GM19025 (cell line): ENCODE measurements around the gene SLC25A39.

Experiments
- ATAC-seq: cut with Tn5 transposase; IDR thresholded peaks from one replicate; pipeline ENCODE4 v1.9.1; 2021; ENCODE audit warnings: mild to moderate bottlenecking, low read depth, moderate library complexity; ENCODE audit not compliant: unreplicated experiment

The SLC25A39 gene

DNA sequence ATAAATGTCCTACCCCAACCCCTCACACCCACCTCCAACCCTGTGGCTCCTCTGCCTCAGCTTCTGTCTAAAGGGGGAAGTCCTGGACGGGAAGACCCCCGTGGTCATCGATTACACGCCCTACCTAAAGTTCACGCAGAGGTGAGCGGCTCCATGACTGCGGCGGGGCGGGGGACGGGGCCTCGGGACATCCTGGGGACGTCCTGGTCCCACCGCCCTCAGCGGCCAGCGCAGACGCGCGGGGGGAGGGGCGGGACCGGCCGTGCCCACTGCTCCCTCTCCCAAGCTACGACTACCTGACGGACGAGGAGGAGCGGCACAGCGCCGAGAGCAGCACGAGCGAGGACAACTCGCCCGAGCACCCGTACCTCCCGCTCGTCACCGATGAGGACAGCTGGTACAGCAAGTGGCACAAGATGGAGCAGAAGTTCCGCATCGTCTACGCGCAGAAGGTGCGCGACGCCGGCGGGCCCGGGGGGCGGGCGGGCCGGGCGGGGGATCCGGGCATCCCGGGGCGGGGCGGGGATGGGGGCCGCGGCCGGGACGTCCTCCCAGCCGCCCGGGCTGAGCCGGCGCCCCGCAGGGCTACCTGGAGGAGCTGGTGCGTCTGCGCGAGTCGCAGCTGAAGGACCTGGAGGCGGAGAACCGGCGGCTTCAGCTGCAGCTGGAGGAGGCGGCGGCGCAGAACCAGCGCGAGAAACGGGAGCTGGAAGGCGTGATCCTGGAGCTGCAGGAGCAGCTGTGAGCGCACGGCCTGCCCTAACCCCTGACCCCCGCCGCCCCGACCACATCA is 9.6 kb downstream of the SLC25A39 start:
- ATAC-seq, result no peak

GRCh38 chr17:44314524-44314868 is 10.1 kb downstream of the SLC25A39 start:
- ATAC-seq, result no peak

- no peak for ATAC-seq
Observed at GRCh38 chr17:44314031-44314430, 10.6 kb downstream of the SLC25A39 start.

GRCh38 chr17:44312396-44313104 is 12.1 kb downstream of the SLC25A39 start:
- ATAC-seq, result no peak

DNA sequence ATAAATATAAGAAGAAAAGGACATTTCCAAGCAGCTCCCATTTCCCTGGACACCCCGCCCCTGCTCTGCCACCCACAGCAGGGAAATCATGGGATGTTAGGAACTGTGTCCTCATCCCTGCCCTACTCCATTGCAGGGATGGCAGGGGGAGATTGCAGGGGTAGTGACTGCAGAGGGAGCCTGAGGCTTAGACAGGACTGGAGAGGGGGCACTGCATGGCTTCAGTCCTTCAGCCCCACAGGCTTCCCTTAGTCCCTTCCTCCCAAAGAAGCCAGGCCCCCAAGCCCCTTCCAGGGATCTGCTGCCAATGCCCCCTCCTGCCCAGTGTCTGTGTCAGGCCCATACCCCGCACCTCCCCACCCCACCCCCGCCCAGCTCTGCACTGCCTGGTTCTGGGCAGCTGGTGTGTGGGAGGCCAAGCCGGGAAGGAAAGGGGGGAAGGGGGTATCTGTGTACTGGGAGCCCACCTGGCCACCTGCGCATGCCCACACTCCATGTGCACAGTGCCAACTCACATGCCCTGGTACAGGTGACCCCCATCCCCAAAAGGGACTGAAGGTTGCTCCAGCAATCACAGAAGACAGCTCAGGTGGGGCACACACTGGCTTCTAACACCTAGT is 13.0 kb downstream of the SLC25A39 start:
- no peak for ATAC-seq

GRCh38 chr17:44310609-44311376 is 13.8 kb downstream of the SLC25A39 start:
- ATAC-seq, result no peak

GRCh38 chr17:44310188-44310587 is 14.4 kb downstream of the SLC25A39 start:
- no peak for ATAC-seq

- ATAC-seq, result no peak
Observed at GRCh38 chr17:44309472-44309871, 15.2 kb downstream of the SLC25A39 start.

GRCh38 chr17:44308865-44309264 is 15.8 kb downstream of the SLC25A39 start:
- no peak for ATAC-seq

DNA sequence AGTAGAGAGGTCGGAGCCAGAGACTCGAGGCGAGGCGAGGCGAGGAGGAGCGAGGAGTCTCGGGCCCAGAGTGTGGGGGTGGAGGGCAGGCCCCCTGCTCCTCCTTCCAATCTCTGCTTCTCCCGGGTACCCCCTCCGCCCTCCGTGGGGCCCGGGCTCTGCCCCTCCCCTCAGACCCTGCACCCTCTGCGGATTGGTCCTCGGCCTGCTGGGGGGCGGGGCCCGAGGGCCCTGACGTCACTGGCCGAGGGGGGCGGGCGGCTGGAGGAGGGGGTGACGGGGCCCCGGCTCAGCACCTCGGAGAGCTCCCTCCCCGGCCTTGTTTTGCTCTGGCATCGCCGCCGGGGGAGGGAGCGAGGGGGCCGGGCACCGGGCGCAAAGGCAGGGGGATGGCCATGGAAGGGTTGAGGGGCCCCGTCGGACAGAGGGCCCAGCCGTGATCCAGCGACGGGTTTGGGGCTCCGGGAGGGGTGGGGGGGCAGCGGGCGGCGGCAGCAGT is 16.3 kb downstream of the SLC25A39 start, which contains the start of gene RUNDC3A:
Gene RUNDC3A, plus strand, starts transcription at position 282 of the 499 bp plus-strand sequence. CDS start 232 bp downstream, outside the sequence.
- no peak for ATAC-seq

DNA sequence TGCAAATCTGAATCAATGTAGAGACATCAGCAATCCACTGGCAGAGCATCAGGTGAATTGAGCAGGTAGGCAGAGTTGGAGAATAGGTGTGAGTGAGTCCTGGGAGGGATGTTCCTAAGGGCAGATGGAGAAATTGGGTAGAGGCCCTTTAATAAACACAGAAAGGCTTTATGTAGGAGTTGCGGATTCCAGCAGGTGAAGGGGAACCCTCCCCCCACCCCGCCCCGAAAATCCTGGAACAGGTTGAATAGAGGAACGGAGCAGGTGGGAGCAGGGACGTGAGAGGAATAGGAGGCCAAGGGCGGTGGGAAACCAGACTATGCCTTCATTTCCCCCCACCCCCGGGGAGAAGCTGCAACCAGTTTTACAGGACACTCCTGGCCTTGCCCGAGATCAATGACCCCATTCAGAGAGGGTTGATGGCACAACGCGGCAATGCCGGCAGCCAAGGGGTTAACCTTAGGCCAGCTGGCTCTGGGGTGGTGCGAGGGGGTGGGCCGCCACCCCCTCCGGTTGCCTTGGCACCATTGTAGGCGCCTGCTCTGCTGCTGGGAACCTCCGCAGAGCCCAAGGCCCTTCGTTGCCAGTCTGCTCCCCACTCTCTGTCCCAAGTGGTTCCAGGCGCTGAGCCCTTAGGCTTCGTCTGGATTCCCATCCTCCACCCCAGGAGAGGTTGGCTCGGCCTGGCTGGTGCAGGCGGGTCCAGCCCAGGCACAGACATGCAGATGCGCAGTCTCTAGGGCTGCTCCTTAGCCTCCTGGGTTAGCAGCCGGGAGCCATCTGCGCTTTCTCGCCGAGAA is 17.0 kb downstream of the SLC25A39 start:
- ATAC-seq, result no peak

DNA sequence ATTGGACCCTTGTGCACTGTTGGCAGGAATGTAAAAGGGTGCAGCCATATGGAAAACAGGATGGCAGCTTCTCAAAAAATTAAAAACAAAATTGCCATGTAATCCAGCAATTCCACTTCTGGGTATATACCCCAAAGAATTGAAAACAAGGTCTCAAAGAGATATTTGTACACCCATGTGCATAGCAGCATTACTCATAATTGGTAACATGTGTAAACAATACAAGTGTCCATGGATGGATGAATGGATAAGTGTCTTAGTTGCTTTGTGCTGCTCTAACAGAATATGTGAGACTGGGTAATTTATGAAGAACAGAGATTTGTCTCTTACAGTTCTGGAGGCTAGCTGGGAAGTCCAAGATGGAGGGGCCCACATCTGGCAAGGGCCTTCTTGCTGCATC is 20.0 kb downstream of the SLC25A39 start:
- ATAC-seq, result no peak

DNA sequence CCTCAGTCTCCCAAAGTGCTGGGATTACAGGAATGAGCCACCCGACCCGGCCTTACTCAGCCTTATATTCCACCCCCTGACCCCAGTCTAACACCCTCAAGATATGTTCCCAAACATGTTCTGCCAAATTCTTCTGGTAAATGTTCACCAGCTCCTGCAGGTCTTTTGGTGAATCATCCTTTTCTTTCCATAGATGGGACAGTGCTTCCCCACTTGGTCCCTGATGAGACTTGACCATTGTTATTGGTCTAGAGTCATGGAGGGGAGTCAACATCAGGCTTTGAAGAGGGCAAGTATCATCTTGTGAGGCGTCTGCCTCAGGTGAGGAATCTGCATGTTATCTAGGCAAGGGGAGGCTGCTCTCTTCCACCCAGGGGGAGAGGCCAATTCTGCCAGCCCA is 26.6 kb downstream of the SLC25A39 start:
- ATAC-seq, result no peak

DNA sequence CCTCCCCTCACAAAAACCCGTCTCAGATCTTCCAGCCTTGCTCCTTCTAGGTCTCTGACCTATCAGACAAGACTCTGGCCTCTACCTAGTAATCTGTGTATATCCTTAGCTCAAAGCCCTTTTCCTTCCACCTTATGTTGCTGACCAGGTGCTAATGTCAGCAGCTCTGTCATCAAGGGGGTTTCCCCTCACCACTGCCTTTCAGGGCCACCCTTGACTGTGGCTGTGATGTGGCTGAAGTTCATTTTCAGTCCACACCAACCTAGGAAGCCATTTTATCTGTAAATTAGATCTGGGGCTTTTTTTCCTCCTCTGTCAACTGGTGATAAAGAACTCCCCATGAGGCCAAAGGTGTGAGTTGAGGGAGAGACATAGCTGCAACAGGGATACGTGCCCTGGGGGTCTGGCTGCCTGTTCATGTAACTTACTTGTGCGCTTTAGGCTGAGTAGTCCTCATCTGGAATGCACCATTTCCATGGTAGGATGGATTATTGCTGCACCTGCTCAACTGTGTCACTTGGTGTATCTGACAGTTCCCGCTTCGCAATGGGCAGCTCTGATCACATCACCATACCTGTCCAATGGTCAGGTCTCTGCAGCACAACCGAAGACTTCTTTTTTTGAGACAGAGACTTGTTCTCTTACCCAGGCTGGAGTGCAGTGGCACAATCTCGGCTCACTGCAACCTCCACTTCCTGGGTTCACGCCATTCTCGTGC is 31.0 kb downstream of the SLC25A39 start:
- ATAC-seq, result no peak

GRCh38 chr17:44287651-44288050 is 37.0 kb downstream of the SLC25A39 start:
- ATAC-seq, result no peak

GRCh38 chr17:44284024-44284400 is 40.6 kb downstream of the SLC25A39 start:
- ATAC-seq, result no peak

DNA sequence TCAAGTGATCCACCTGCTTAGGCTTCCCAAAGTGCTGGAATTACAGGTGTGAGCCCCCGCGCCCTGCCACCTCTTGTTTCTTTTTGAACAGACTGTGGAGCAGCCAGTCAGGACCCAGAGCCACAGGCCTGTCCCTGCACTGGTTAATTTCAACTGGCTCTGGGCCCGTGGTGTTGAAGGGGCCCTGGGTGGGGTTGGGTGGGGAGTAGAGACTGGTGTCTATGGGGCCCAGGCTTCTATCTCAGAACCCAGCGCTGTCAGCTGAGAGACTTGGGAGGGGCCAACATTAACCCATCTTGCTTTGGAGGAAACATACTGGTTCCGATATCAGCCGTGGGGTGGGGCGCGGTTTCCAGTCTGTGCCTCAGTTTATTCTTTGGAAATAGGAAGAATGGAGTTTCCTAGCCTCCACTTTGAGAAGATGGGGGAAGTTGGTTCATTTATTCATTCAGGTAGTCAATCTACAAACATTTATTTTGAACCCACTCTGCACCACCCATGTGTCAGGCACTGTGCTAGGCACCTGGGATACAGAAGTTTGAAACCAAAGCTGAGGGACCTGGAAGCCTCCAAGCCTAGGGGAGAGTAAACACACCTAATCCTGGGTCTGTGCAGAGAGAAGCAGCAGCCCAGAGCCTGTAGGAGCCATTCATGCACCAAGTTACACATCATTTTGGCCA is 41.1 kb downstream of the SLC25A39 start:
- no peak for ATAC-seq

DNA sequence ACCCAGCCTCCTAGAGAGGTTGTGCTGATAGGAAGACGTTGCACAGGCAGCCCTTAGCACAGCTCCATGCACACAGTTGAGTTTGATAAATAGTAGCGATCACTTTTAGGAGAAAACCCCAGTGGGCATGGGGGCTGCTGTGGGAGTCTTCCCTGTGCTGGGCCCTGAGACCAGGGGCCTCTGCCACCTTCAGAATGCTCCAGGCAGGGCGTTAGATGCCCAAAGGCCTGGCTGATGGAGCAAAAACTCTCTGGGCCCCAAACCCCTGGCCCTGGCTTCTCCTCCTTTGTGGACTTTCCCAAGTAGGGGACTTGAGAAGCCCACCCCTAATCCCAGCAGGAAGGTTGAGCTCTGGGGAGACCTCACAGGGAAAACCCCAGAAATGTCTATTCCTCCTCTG is 42.4 kb downstream of the SLC25A39 start:
- ATAC-seq, result no peak

DNA sequence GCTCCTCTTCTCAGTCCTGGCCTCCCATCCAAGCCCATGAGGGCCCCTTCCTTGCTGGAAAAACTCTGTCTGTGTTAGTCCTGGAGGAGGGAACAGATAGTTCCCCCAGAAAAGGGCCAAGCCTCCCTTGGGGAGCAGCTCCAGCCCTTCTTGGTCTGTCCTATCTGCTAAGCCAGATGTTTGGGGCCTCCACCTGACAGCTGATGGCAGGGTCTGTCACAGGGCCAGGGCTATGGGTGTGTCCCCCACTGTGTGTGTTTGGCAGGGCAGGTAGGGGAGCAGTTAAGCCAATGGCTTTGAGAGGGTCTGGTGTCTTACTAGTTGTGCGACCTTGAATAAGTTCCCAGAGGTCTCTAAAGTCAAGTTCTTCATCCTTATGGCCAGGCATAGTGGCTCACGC is 43.1 kb downstream of the SLC25A39 start:
- ATAC-seq, result no peak
